B cell (primary cell): Measurements from ENCODE around the gene ENPP4. TPM values are rescaled to one million over a fixed set of nuclear protein-coding genes. Genes with fewer than 3 reads are reported as not detected.
A peak's percentile ranks its signal among the peaks of the same experiment; 100 is the strongest.
"Not testable (repeated sequence)": the region's sequence is repeated elsewhere in the genome, so short reads cannot be mapped to it uniquely, and the experiment has no call there.

Experiments used
- ATAC-seq: fragments of 200-7000 bp; cut with Tn5 transposase; one replicate; pipeline ENCODE4 v1.10.0; 2021; ENCODE audit warnings: low read depth, mild to moderate bottlenecking, moderate number of reproducible peaks, moderate library complexity
- CTCF ChIA-PET: fragments of 350-600 bp; sonication (Branson Sonifier 250); formaldehyde crosslinking; loops from one replicate; lab custom pipeline; 2021; ENCODE audit warnings: antibody characterized with exemption, inconsistent platforms; lab: Charles Lee
- POLR2A ChIA-PET: fragments of 350-600 bp; sonication (Branson Sonifier 250); formaldehyde crosslinking; loops from one replicate; lab custom pipeline; 2021; ENCODE audit warnings: antibody characterized with exemption; lab: Charles Lee
- DNase-seq: peaks from one replicate; pipeline ENCODE4 v3.0.0; 2013
- H2AFZ ChIP-seq: 2 replicates; pipeline ENCODE4 v1.6.1; 2012; ENCODE audit warnings: mild to moderate bottlenecking, low read depth, low read length; ENCODE audit not compliant: insufficient read depth, poor library complexity, severe bottlenecking
- H3K27ac ChIP-seq, 2 donors: 1 replicate in 1 of 2; 2 replicates in 1 of 2; pipeline ENCODE4 v1.5.1; 2012 to 2013; ENCODE audit warnings: low read length in 2 of 2, mild to moderate bottlenecking in 2 of 2, moderate library complexity in 1 of 2
- H3K27me3 ChIP-seq, 4 experiments: fragments of 200-600 bp in 1 of 4; sonication (generic) in 1 of 4; replicated peaks in 1 of 4; 1 replicate in 2 of 4; 2 replicates in 2 of 4; pipeline versions ENCODE4 v1.6.1 to v1.7.0; 2013 to 2016; ENCODE audit warnings: low read length in 3 of 4, mild to moderate bottlenecking in 2 of 4, mixed read lengths in 1 of 4, moderate library complexity in 1 of 4; ENCODE audit not compliant: insufficient read depth in 4 of 4, control insufficient read depth in 3 of 4; ENCODE audit errors: control extremely low read depth in 1 of 4
- H3K36me3 ChIP-seq, 2 experiments: replicated peaks in 1 of 2; 1 replicate in 1 of 2; 2 replicates in 1 of 2; pipeline versions ENCODE4 v1.6.1 to v1.7.1; 2013; ENCODE audit warnings: low read length in 1 of 2; ENCODE audit not compliant: insufficient read depth in 2 of 2, control insufficient read depth in 1 of 2; ENCODE audit errors: control extremely low read depth in 1 of 2, extremely low read depth in 1 of 2
- H3K4me1 ChIP-seq, 2 donors: fragments of 200-600 bp in 1 of 2; sonication (generic) in 1 of 2; 1 replicate in 1 of 2; 2 replicates in 1 of 2; pipeline versions ENCODE4 v1.5.1 to v1.6.1; 2013 to 2017; ENCODE audit warnings: low read length in 2 of 2; ENCODE audit not compliant: control insufficient read depth in 2 of 2, insufficient read depth in 2 of 2
- H3K4me2 ChIP-seq: replicated peaks from 2 replicates; pipeline ENCODE3; 2012; ENCODE audit warnings: mild to moderate bottlenecking, low read depth, low read length; ENCODE audit not compliant: poor library complexity, severe bottlenecking
- H3K4me3 ChIP-seq, 5 experiments: fragments of 200-600 bp in 1 of 5; sonication (generic) in 1 of 5; 1 replicate in 3 of 5; 2 replicates in 2 of 5; pipeline versions ENCODE4 v1.5.1 to v1.7.0; 2011 to 2016; ENCODE audit warnings: low read length in 4 of 5, mild to moderate bottlenecking in 4 of 5, low read depth in 2 of 5, control low read depth in 1 of 5, moderate library complexity in 1 of 5; ENCODE audit not compliant: insufficient read depth in 1 of 5; ENCODE audit errors: control extremely low read depth in 1 of 5, extremely low read depth in 1 of 5
- H3K79me2 ChIP-seq: fragments of 200-600 bp; sonication (generic); one replicate; pipeline ENCODE4 v1.6.0; 2016; ENCODE audit warnings: low read length; ENCODE audit not compliant: control insufficient read depth, insufficient read depth
- H3K9ac ChIP-seq: fragments of 200-600 bp; sonication (generic); 2 replicates; pipeline ENCODE4 v1.6.1; 2017; ENCODE audit warnings: mild to moderate bottlenecking, low read length, moderate library complexity
- H3K9me3 ChIP-seq, 3 donors: one replicate each; pipeline versions ENCODE4 v1.6.1 to v1.7.1; 2013; ENCODE audit warnings: low read length in 2 of 3; ENCODE audit not compliant: control insufficient read depth in 2 of 3, insufficient read depth in 1 of 3; ENCODE audit errors: control extremely low read depth in 1 of 3
- H4K20me1 ChIP-seq: 2 replicates; pipeline ENCODE4 v1.6.0; 2012; ENCODE audit warnings: mild to moderate bottlenecking, low read length; ENCODE audit not compliant: insufficient read depth, control insufficient read depth, poor library complexity, severe bottlenecking
- H3K27ac Mint-ChIP-seq: one replicate; pipeline ENCODE4 v1.8.0; 2021; ENCODE audit warnings: mixed read lengths
- H3K27me3 Mint-ChIP-seq: one replicate; pipeline ENCODE4 v1.8.0; 2021; ENCODE audit warnings: mixed read lengths
- H3K4me1 Mint-ChIP-seq: one replicate; pipeline ENCODE4 v1.8.0; 2021; ENCODE audit warnings: mixed read lengths
- H3K4me3 Mint-ChIP-seq: one replicate; pipeline ENCODE4 v1.8.0; 2021; ENCODE audit warnings: mixed read lengths
- H3K9me3 Mint-ChIP-seq: one replicate; pipeline ENCODE4 v1.8.0; 2022; ENCODE audit warnings: mixed read lengths; ENCODE audit not compliant: insufficient read depth
- EZH2 ChIP-seq: IDR thresholded peaks from 2 replicates; pipeline ENCODE4 v1.6.1; 2012; ENCODE audit warnings: borderline replicate concordance, low read depth, mild to moderate bottlenecking, moderate library complexity, low read length; ENCODE audit not compliant: insufficient read depth, poor library complexity, severe bottlenecking
- WGBS: methylation state at CpG from one replicate; pipeline ENCODE4 v1.1.5; 2013; ENCODE audit warnings: missing lambda C conversion rate; ENCODE audit not compliant: insufficient coverage; 5-methylcytosine and 5-hydroxymethylcytosine counted together
- intact Hi-C: fragments of 100-400 bp; cut with micrococcal nuclease; formaldehyde crosslinking; loops from one replicate; pipeline ENCODE4 v1.10.0; 2022
- polyA plus RNA-seq: library from polyadenylated mRNA; depleted of rRNA; stranded (reverse); fragments of >200 nt; gene quantifications from 2 replicates; pipeline ENCODE4 v1.2.3, GENCODE V29; 2012
- total RNA-seq, 2 donors: library from RNA; stranded (reverse); fragments of 120-200 nt in 1 of 2; gene quantifications; 1 replicate in 1 of 2; 2 replicates in 1 of 2; pipeline versions ENCODE4 v1.2.3 to v1.2.4, GENCODE V29; 2013 to 2022
- TF ChIP-seq, protein P1 (sequence below): fragments of 200-600 bp; IDR thresholded peaks from one replicate; pipeline ENCODE4 v1.8.0; 2022; ENCODE audit warnings: antibody characterized with exemption, mild to moderate bottlenecking

The ENPP4 gene
- total and polyA plus RNA-seq, 2 donors (not counting 1 experiment from before 2014, with no cell fraction given), result 2.9 to 10.0 TPM

DNA sequence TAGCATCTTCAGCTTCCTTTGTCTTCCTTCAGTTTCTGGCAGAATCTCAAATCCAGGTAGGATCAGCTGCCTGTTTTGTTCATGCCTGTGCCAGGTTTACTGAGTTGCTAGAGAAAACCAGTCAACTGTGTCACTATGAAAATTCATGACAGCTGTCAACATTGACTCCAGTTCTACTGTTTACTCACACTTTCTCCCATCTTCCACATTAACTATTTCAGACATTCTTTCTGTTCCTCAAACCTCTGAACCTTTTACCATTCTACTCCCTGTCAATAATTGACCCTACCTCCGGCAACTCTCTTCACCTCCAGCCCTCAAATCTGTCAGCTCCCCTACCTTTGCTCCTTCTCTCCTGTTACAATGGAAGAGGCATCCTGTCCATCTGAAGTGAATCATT lies 8.5 kb downstream of the ENPP4 start:
- Mint-ChIP-seq H3K27ac (no peak overlapping the region), H3K4me3 (peak overlapping the region; percentile 18), H3K4me1 (peaks cover 31% of the 10 kb centered on the region), H3K9me3 (no peaks in the 10 kb centered on the region), H3K27me3 (no peaks in the 10 kb centered on the region)
- no peaks in the 10 kb centered on the region for H3K9me3 ChIP-seq
- TF ChIP-seq EZH2, result no peak
- TF ChIP-seq, protein P1, sequence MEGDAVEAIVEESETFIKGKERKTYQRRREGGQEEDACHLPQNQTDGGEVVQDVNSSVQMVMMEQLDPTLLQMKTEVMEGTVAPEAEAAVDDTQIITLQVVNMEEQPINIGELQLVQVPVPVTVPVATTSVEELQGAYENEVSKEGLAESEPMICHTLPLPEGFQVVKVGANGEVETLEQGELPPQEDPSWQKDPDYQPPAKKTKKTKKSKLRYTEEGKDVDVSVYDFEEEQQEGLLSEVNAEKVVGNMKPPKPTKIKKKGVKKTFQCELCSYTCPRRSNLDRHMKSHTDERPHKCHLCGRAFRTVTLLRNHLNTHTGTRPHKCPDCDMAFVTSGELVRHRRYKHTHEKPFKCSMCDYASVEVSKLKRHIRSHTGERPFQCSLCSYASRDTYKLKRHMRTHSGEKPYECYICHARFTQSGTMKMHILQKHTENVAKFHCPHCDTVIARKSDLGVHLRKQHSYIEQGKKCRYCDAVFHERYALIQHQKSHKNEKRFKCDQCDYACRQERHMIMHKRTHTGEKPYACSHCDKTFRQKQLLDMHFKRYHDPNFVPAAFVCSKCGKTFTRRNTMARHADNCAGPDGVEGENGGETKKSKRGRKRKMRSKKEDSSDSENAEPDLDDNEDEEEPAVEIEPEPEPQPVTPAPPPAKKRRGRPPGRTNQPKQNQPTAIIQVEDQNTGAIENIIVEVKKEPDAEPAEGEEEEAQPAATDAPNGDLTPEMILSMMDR, result no peak
- POLR2A ChIA-PET, result no interaction called here
- H3K4me1 ChIP-seq, result peaks cover 4 to 10% of the 10 kb centered on the region in 2 donors
- peaks cover 4% of the 10 kb centered on the region for H4K20me1 ChIP-seq
- H3K27me3 ChIP-seq, result no peaks in the 10 kb centered on the region
- ATAC-seq (no peak), DNase-seq (peak; percentile 6)
- intact Hi-C loops, result loop anchor here (10.0 kb wide), 1 partner anchor 517 kb away; the partner anchor contains the start of genes CYP39A1 and SLC25A27
- H2AFZ ChIP-seq, result no peak overlapping the region
- no peak overlapping the region for H3K4me3 ChIP-seq
- no peak overlapping the region for H3K9ac ChIP-seq
- H3K36me3 ChIP-seq, result peaks cover 5 to 7% of the 10 kb centered on the region in 2 experiments
- no peak overlapping the region for H3K27ac ChIP-seq
- CTCF ChIA-PET, result interaction anchor here (1.5 to 1.9 kb wide), 2 partner anchors 82 to 272 kb away, joined by 6 to 7 read pairs; no protein-coding TSS in a partner anchor
- H3K4me2 ChIP-seq, result no peak overlapping the region
- WGBS, result no CpG with 5 or more reads among the region's 1 CpG
- H3K79me2 ChIP-seq, result peaks cover 31% of the 10 kb centered on the region

DNA sequence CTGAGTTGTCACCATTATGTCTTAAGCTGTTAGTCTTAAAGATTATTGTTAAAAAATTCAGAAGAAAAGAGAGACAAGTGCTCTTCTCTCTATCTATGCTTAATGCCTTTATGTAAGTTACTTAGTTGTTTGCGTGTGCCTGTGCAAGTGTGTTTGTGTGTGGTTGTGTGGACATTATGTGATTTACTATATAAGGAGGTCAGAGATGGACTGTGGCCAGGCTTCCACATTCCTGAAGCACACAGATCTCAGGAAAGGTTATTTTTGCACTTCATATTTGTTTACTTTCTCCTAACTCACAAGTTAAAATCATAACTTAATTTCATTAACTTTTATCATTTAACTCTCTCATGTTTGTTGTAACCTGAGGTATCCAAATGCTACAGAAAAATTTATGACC lies 14.5 kb downstream of the ENPP4 start:
- Histone ChIP-seq H3K9me3 (no peaks in the 10 kb centered on the region), H3K27me3 (no peaks in the 10 kb centered on the region), H3K4me3 (no peak overlapping the region), H2AFZ (no peak overlapping the region), H4K20me1 (peaks cover 4% of the 10 kb centered on the region), H3K9ac (no peak overlapping the region), H3K36me3 (peaks cover 10 to 12% of the 10 kb centered on the region in 2 experiments), H3K4me1 (no peaks in the 10 kb centered on the region), H3K79me2 (no peaks in the 10 kb centered on the region), H3K4me2 (no peak overlapping the region), H3K27ac (no peak overlapping the region)
- H3K27ac Mint-ChIP-seq, result no peak overlapping the region
- ChIA-PET CTCF (no interaction called here), POLR2A (no interaction called here)
- DNase-seq (no peak), ATAC-seq (no peak)
- no peaks in the 10 kb centered on the region for H3K27me3 Mint-ChIP-seq
- intact Hi-C loops, result no loop called here
- WGBS, result no CpG with 5 or more reads among the region's 1 CpG
- no peak overlapping the region for H3K4me3 Mint-ChIP-seq
- no peaks in the 10 kb centered on the region for H3K9me3 Mint-ChIP-seq
- no peak for TF ChIP-seq EZH2
- TF ChIP-seq, protein P1, result no peak
- no peaks in the 10 kb centered on the region for H3K4me1 Mint-ChIP-seq

DNA sequence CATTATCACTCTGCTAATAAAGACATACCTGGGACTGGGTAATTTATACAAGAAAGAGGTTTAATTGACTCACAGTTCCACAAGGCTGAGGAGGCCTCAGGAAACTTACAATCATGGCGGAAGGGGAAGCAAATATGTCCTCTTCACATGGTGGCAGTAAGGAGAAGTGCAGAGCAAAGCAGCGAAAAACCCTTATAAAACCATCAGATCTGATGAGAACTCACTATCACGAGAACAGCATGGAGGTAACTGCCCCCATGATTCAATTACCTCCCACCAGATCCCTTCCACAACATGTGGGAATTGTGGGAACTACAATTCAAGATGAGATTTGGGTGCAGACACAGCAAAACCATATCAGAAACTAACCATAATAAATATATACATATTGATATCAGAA lies 19.3 kb downstream of the ENPP4 start:
- H3K4me1 Mint-ChIP-seq, H3K4me3 ChIP-seq, H3K9ac ChIP-seq, H3K9me3 Mint-ChIP-seq, intact Hi-C loops, H3K4me3 Mint-ChIP-seq, H2AFZ ChIP-seq, CTCF ChIA-PET, H3K4me1 ChIP-seq, H3K27me3 ChIP-seq, H3K27ac Mint-ChIP-seq, H3K36me3 ChIP-seq, H3K9me3 ChIP-seq, H4K20me1 ChIP-seq, H3K4me2 ChIP-seq, DNase-seq, POLR2A ChIA-PET, ATAC-seq, H3K79me2 ChIP-seq, H3K27me3 Mint-ChIP-seq, H3K27ac ChIP-seq: not testable (repeated sequence)
- WGBS, result 100% methylated on average over 1 of the region's 3 CpGs
